ENCODE measurements around the gene UGT1A9. TPM values are rescaled to one million over a fixed set of nuclear protein-coding genes. Genes with fewer than 3 reads are reported as not detected.

Gene UGT1A9
- polyA plus RNA-seq, 1 of the 3 experiments (the other 2 are of a cell fraction), result not detected

GRCh38 chr2:233718552-233718951 lies 46.9 kb downstream of the UGT1A9 start, which contains the start of gene UGT1A4:
TSS of gene UGT1A4 (plus strand) at chr2:233718736. CDS start at chr2:233718821, 85 bp downstream.
- TF ChIP-seq RAD21 (IDR thresholded peaks at IDR 0.05; ENCODE audit: low read length) (no peak), ELF1 (IDR thresholded peaks at IDR 0.05) (no peak), FOXJ3 (CRISPR knock-in tag; IDR thresholded peaks at IDR 0.05) (no peak), RCOR1 (IDR thresholded peaks at IDR 0.05; ENCODE audit: low read length) (no peak), MAX (IDR thresholded peaks at IDR 0.05; ENCODE audit: low read depth) (no peak), SMC3 (IDR thresholded peaks at IDR 0.05; ENCODE audit: low read depth, low read length) (no peak)
- POLR2A ChIA-PET, result no interaction called here
- Histone ChIP-seq H4K20me1 (ENCODE audit: insufficient read depth) (no peaks in the 10 kb centered on the region), H3K9me2 (no peaks in the 10 kb centered on the region), H3K27me3 (ENCODE audit: insufficient read depth) (no peaks in the 10 kb centered on the region; the same call in 1 of the 2 replicates), H3K4me1 (ENCODE audit: control insufficient read depth in 1 of 2, insufficient read depth in 2 of 2, low read depth in 1 of 2, low read length in 1 of 2) (no peaks in the 10 kb centered on the region), H3K4me2 (no peak within 1 kb of the TSS), H2AFZ (ENCODE audit: low read depth) (no peak within 1 kb of the TSS), H3K9ac (no peak within 1 kb of the TSS), H3K4me3 (ENCODE audit: low read depth in 2 of 2, low read length in 1 of 2) (no peak within 1 kb of the TSS), H3F3A (replicated peaks; ENCODE audit: insufficient read depth) (no peaks in the 10 kb centered on the region), H3K36me3 (replicated peaks in 1 of 2; ENCODE audit: control insufficient read depth in 1 of 2, insufficient read depth in 2 of 2, low read length in 1 of 2) (no peaks in the 10 kb centered on the region), H3K9me3 (no peaks in the 10 kb centered on the region), H3K27ac (ENCODE audit: low read depth in 2 of 2, low read length in 1 of 2) (no peak within 1 kb of the TSS), H3K79me2 (ENCODE audit: insufficient read depth) (no peaks in the 10 kb centered on the region)
- DNase-seq, result no peak
- 51% methylated on average over 7 of the region's 7 CpGs for WGBS (ENCODE audit: low lambda C conversion rate)
- CTCF ChIA-PET, result no interaction called here

GRCh38 chr2:233728723-233729301 lies 57.1 kb downstream of the UGT1A9 start, which contains the start of gene UGT1A3:
TSS of gene UGT1A3 (plus strand) at chr2:233729042. CDS start at chr2:233729127, 85 bp downstream.
- Histone ChIP-seq H2AFZ (ENCODE audit: low read depth) (no peak within 1 kb of the TSS), H3K4me2 (no peak within 1 kb of the TSS), H3K9me3 (no peaks in the 10 kb centered on the region), H3K27me3 (ENCODE audit: insufficient read depth) (no peaks in the 10 kb centered on the region), H3F3A (replicated peaks; ENCODE audit: insufficient read depth) (no peaks in the 10 kb centered on the region), H3K79me2 (ENCODE audit: insufficient read depth) (no peaks in the 10 kb centered on the region), H4K20me1 (ENCODE audit: insufficient read depth) (no peaks in the 10 kb centered on the region), H3K9ac (no peak within 1 kb of the TSS), H3K4me1 (ENCODE audit: control insufficient read depth in 1 of 2, insufficient read depth in 2 of 2, low read depth in 1 of 2, low read length in 1 of 2) (no peaks in the 10 kb centered on the region), H3K9me2 (no peaks in the 10 kb centered on the region), H3K36me3 (replicated peaks in 1 of 2; ENCODE audit: control insufficient read depth in 1 of 2, insufficient read depth in 2 of 2, low read length in 1 of 2) (no peaks in the 10 kb centered on the region), H3K27ac (ENCODE audit: low read depth in 2 of 2, low read length in 1 of 2) (no peak within 1 kb of the TSS), H3K4me3 (ENCODE audit: low read depth in 2 of 2, low read length in 1 of 2) (no peak within 1 kb of the TSS)
- 28% methylated on average over 5 of the region's 8 CpGs for WGBS (ENCODE audit: low lambda C conversion rate)
- ChIA-PET POLR2A (no interaction called here), CTCF (interaction anchor here (1.3 kb wide), 1 partner anchor 18 kb away, joined by 3 read pairs; no protein-coding TSS in a partner anchor)
- TF ChIP-seq CTCF (IDR thresholded peaks at IDR 0.05) (no peak), MAX (IDR thresholded peaks at IDR 0.05; ENCODE audit: low read depth) (no peak), EZH2phosphoT487 (IDR thresholded peaks at IDR 0.05; ENCODE audit: borderline replicate concordance, low read depth) (no peak), TEAD4 (IDR thresholded peaks at IDR 0.05; ENCODE audit: borderline replicate concordance, insufficient read depth) (no peak), ELF1 (IDR thresholded peaks at IDR 0.05) (no peak), JUND (IDR thresholded peaks at IDR 0.05) (no peak), TAF1 (IDR thresholded peaks at IDR 0.05; ENCODE audit: borderline replicate concordance, low read depth, low read length) (no peak), CHD2 (IDR thresholded peaks at IDR 0.05; ENCODE audit: low read length, partially characterized antibody) (no peak), SIN3A (IDR thresholded peaks at IDR 0.05; ENCODE audit: borderline replicate concordance, low read depth, low read length) (no peak), YY1 (IDR thresholded peaks at IDR 0.05; ENCODE audit: low read depth) (no peak), RXRA (IDR thresholded peaks at IDR 0.05; ENCODE audit: borderline replicate concordance, low read depth) (no peak), RCOR1 (IDR thresholded peaks at IDR 0.05; ENCODE audit: low read length) (no peak), MXI1 (IDR thresholded peaks at IDR 0.05; ENCODE audit: low read depth, low read length) (no peak)
- TF ChIP-seq, protein P1, sequence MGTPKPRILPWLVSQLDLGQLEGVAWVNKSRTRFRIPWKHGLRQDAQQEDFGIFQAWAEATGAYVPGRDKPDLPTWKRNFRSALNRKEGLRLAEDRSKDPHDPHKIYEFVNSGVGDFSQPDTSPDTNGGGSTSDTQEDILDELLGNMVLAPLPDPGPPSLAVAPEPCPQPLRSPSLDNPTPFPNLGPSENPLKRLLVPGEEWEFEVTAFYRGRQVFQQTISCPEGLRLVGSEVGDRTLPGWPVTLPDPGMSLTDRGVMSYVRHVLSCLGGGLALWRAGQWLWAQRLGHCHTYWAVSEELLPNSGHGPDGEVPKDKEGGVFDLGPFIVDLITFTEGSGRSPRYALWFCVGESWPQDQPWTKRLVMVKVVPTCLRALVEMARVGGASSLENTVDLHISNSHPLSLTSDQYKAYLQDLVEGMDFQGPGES (IDR thresholded peaks at IDR 0.05; ENCODE audit: low read depth, low read length), result no peak
- TF ChIP-seq, protein P2, sequence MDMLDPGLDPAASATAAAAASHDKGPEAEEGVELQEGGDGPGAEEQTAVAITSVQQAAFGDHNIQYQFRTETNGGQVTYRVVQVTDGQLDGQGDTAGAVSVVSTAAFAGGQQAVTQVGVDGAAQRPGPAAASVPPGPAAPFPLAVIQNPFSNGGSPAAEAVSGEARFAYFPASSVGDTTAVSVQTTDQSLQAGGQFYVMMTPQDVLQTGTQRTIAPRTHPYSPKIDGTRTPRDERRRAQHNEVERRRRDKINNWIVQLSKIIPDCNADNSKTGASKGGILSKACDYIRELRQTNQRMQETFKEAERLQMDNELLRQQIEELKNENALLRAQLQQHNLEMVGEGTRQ (IDR thresholded peaks at IDR 0.05; ENCODE audit: borderline replicate concordance, low read depth, low read length), result no peak
- no peak for DNase-seq
